ENCODE results near the gene BAG5. TPM values are rescaled to one million over a fixed set of nuclear protein-coding genes. Genes with fewer than 3 reads are reported as not detected.
"Not testable (repeated sequence)": the region's sequence is repeated elsewhere in the genome, so short reads cannot be mapped to it uniquely, and the experiment has no call there.

Gene BAG5
- total and polyA plus RNA-seq, 2 of the 4 experiments (the other 2 are of a cell fraction), result 6.7 to 22.2 TPM

- H2BK15ac ChIP-seq (ENCODE audit: low read depth, low read length); H3K27ac ChIP-seq (ENCODE audit: insufficient read depth, low read length); H4K91ac ChIP-seq (ENCODE audit: insufficient read depth, low read depth, low read length); H3K18ac ChIP-seq (ENCODE audit: low read depth, low read length); BruUV-seq (replicated peaks); H3K27me3 ChIP-seq (ENCODE audit: control insufficient read depth, insufficient read depth, low read length); in situ Hi-C loops (cut with MboI; ENCODE audit: low sequenced_read_pairs); H3K23ac ChIP-seq (ENCODE audit: low read depth, low read length); H3K9me3 ChIP-seq (ENCODE audit: control insufficient read depth, insufficient read depth, low read length); POLR2A ChIA-PET (ENCODE audit: unreplicated experiment); H3K9me1 ChIP-seq (ENCODE audit: insufficient read depth, low read length); intact Hi-C loops (cut with micrococcal nuclease); H3K56ac ChIP-seq (ENCODE audit: extremely low read depth, insufficient read depth, low read length); H3K9ac ChIP-seq (ENCODE audit: low read depth, low read length); H3K4me1 ChIP-seq (ENCODE audit: control insufficient read depth, insufficient read depth, low read length); CTCF ChIA-PET; H3K14ac ChIP-seq (replicated peaks; ENCODE audit: low read depth, low read length); H3K4ac ChIP-seq (ENCODE audit: low read depth, low read length); H4K5ac ChIP-seq (ENCODE audit: low read depth, low read length); DNase-seq; H4K8ac ChIP-seq (ENCODE audit: low read depth in 2 of 2, low read length in 2 of 2); dilution Hi-C loops (cut with HindIII; ENCODE audit: low sequenced_read_pairs, unreplicated experiment); H2BK20ac ChIP-seq (ENCODE audit: low read depth, low read length); H2AK5ac ChIP-seq (ENCODE audit: low read depth, low read length); H2BK5ac ChIP-seq (ENCODE audit: low read depth, low read length, poor library complexity, severe bottlenecking); H2BK120ac ChIP-seq (ENCODE audit: low read depth, low read length); ATAC-seq (ENCODE audit: low read depth); H2AFZ ChIP-seq (replicated peaks; ENCODE audit: low read length, poor library complexity); H3K4me2 ChIP-seq (ENCODE audit: low read depth, low read length); H3K4me3 ChIP-seq (ENCODE audit: insufficient read depth, low read depth, low read length); H2AK9ac ChIP-seq (replicated peaks; ENCODE audit: low read depth, low read length, poor library complexity); H3K79me1 ChIP-seq (ENCODE audit: low read depth in 1 of 2, low read length in 2 of 2); H3K36me3 ChIP-seq (ENCODE audit: control insufficient read depth, insufficient read depth, low read length): not testable (repeated sequence)
- peaks cover 17% of the 10 kb centered on the region for H4K20me1 ChIP-seq (ENCODE audit: insufficient read depth, low read length)
- WGBS, 2 experiments (ENCODE audit: extremely low coverage in 2 of 2, insufficient read length in 1 of 2), result no CpG with 5 or more reads among the region's 4 CpGs
These were observed 46.6 kb upstream of the BAG5 start for GRCh38 chr14:103609081-103609480.
